HPDE6-E6E7 (cell line): ENCODE data around the gene PRCD.
"Not testable (repeated sequence)": the region's sequence is repeated elsewhere in the genome, so short reads cannot be mapped to it uniquely, and the experiment has no call there.

Source experiments
- DNase-seq: peaks from one replicate; pipeline ENCODE4 v3.0.0; 2011; ENCODE audit warnings: missing footprints; ENCODE audit errors: extremely low spot score

Gene PRCD

GRCh38 chr17:76556765-76557367, 17.0 kb downstream of the PRCD start:
- no peak for DNase-seq

GRCh38 chr17:76557368-76558197, 17.7 kb downstream of the PRCD start:
- peak; percentile 70 for DNase-seq

- DNase-seq = no peak
Measured at GRCh38 chr17:76558198-76559095, 18.6 kb downstream of the PRCD start.

- not testable (repeated sequence) for DNase-seq
Measured at GRCh38 chr17:76559460-76559859, 19.6 kb downstream of the PRCD start.

GRCh38 chr17:76560036-76560876, 20.4 kb downstream of the PRCD start:
- DNase-seq = no peak

- no peak for DNase-seq
Measured at GRCh38 chr17:76560877-76561221, 21.0 kb downstream of the PRCD start.

GRCh38 chr17:76561332-76561731, 21.5 kb downstream of the PRCD start:
- no peak for DNase-seq

GRCh38 chr17:76561799-76562268, 22.0 kb downstream of the PRCD start:
- DNase-seq = no peak

- DNase-seq = no peak
Measured at GRCh38 chr17:76562734-76563148, 22.9 kb downstream of the PRCD start.

GRCh38 chr17:76563359-76563758, 23.5 kb downstream of the PRCD start:
- DNase-seq = not testable (repeated sequence)

- DNase-seq = not testable (repeated sequence)
Measured at GRCh38 chr17:76564991-76565727, 25.3 kb downstream of the PRCD start.

- no peak for DNase-seq
Measured at GRCh38 chr17:76565728-76566612, 26.1 kb downstream of the PRCD start.

GRCh38 chr17:76566613-76566943, 26.7 kb downstream of the PRCD start:
- DNase-seq = no peak

- DNase-seq = no peak
Measured at GRCh38 chr17:76566988-76567431, 27.2 kb downstream of the PRCD start.

GRCh38 chr17:76567634-76568432, 28.0 kb downstream of the PRCD start:
- DNase-seq = no peak

- no peak for DNase-seq
Measured at GRCh38 chr17:76568811-76569221, 29.0 kb downstream of the PRCD start.

- DNase-seq = no peak
Measured at GRCh38 chr17:76569607-76570279, 29.9 kb downstream of the PRCD start.

GRCh38 chr17:76570457-76570856, 30.6 kb downstream of the PRCD start:
- no peak for DNase-seq
